RWPE1 (cell line): ENCODE results near the gene EEF1AKMT3.

Experiments used
- CTCF ChIA-PET: fragments of 350-600 bp; sonication (Branson Sonifier 250); formaldehyde crosslinking; extraction: SDS; loops from one replicate; lab custom pipeline; 2021; lab: Yijun Ruan, JAX
- POLR2A ChIA-PET: fragments of 400-600 bp; formaldehyde crosslinking; extraction: SDS; loops from one replicate; lab custom pipeline; 2020; ENCODE audit warnings: antibody characterized with exemption; ENCODE audit not compliant: low non-redundant PET; lab: Yijun Ruan, JAX
- DNase-seq: peaks from one replicate; pipeline ENCODE4 v3.0.0; 2012; ENCODE audit warnings: low spot score
- H3K27ac ChIP-seq: fragments of 450-650 bp; 2 replicates; pipeline ENCODE4 v1.5.1; 2017
- TF ChIP-seq, protein P1 (sequence below): fragments of 450-650 bp; conservative IDR thresholded peaks from 2 replicates; pipeline ENCODE4 v1.5.1; 2017; ENCODE audit warnings: low read depth, mild to moderate bottlenecking

The EEF1AKMT3 gene

DNA sequence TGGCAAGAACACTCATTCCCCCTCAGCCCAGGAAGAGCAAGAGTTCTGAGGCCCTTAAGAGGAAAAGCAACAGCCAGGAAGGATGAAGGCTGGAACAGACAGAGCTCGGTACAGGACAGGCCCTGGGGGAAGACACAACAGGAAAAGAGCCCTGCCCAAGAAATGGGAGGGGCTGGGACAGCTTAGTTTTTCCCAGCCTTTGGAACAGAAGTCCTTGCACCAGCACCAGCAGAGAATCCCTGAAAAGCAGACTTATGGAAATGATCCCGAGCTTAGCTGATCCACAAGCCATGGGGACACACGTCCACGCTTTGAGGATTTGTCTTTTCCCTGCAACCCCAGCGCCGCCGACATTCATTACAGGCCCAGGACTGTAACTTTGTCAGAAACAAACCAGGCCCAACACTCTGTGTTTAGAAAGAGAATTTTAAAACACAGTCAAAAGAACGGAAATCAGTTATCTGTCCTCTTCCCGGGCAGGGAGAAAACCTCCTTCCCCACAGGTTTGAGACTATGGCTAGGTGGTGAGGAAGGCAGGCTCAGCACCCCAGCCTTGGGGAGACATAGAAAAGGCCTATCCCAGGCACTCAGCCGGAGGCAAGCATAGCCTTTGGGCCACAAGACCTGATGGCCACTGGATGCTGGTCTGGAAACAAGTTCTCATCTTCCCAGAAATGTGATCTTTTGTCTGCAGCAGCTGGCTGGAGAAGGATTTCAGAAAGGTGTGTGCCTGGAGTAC is 50.1 kb downstream of the EEF1AKMT3 start:
- POLR2A ChIA-PET: no interaction called here
- peak overlapping the region; percentile 44 for H3K27ac ChIP-seq
- CTCF ChIA-PET: no interaction called here
- TF ChIP-seq, protein P1, sequence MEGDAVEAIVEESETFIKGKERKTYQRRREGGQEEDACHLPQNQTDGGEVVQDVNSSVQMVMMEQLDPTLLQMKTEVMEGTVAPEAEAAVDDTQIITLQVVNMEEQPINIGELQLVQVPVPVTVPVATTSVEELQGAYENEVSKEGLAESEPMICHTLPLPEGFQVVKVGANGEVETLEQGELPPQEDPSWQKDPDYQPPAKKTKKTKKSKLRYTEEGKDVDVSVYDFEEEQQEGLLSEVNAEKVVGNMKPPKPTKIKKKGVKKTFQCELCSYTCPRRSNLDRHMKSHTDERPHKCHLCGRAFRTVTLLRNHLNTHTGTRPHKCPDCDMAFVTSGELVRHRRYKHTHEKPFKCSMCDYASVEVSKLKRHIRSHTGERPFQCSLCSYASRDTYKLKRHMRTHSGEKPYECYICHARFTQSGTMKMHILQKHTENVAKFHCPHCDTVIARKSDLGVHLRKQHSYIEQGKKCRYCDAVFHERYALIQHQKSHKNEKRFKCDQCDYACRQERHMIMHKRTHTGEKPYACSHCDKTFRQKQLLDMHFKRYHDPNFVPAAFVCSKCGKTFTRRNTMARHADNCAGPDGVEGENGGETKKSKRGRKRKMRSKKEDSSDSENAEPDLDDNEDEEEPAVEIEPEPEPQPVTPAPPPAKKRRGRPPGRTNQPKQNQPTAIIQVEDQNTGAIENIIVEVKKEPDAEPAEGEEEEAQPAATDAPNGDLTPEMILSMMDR: no peak
- DNase-seq: no peak

DNA sequence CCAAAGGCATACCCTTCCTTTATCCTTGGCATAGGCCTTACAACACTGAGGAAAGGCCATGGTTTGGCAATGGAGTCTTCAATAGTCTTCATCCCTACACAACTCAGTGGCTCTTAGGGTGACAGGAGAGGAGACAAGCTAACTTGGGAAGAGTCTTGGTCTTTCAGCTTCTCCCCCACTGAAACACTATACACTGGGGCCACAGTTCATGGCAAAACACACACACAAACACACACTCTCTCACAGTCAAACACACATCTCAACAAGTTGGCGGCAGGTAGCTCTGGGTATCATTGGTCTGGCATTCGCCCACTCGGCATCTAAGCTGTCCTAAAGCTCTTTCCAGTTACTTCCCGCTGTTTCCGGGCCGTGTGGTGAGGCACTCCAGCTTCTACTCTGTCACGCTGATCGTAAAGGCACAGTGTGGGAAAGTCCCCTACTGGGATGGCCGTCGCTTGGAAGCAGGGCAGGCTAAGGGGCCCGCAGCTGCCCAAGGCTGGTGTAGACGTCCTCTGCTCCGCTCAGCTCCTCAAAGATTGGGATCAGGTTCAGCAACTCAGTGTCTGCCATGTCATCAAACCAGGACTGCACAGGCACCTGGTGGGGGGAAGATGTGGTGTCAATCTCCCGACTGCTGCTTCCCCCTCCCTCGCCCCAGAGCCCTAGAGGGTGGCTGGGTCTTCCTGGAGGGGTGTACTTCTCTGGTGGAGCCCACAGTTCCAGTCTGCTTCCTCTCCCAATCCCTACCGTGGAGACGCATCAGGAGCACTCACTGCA is 50.9 kb downstream of the EEF1AKMT3 start:
- CTCF ChIA-PET: interaction anchor here (0.6 kb wide), 1 partner anchor 23 kb away, joined by 3 read pairs; no protein-coding TSS in a partner anchor
- H3K27ac ChIP-seq: peak overlapping the region; percentile 44; the same call in 1 of the 2 replicates
- POLR2A ChIA-PET: interaction anchor here (1.2 kb wide), 1 partner anchor 12 kb away, joined by 3 read pairs; no protein-coding TSS in a partner anchor
- DNase-seq: no peak
- TF ChIP-seq, protein P1: no peak

DNA sequence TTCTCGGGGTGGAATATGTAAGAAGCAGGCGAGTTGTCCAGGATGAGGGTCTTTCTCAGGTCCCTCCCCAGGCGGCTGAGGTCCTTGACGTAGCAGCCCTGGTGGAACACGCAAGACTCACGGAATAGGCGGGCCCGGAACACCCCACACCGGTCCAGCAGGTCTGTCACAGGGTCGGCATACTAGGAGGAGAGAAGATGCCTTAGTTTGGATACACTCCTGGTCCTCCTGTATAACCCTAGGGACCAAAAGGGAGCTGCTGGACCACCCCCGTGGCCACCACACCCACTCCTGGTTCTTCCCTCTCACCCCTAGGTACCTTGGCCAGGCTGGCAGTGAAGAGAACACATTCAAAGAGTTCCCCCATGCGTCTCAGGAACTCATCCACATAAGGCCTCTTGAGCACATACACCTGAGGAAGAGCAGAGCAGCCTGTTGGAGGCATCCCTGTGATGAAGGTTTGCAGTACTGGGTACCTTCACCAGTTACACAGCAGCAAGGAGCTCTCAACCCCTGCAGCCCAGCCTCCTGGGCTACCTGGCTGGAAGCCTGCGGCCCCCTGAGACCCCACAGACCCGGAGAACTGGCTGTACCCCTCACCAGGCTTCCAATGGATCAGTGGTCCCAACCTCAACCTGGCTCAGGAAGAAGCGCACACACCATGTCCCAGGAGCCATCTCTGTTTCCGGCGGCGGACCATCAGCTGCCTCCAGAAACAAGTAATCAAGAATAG is 51.7 kb downstream of the EEF1AKMT3 start:
- POLR2A ChIA-PET: interaction anchor here (1.2 kb wide), 1 partner anchor 12 kb away, joined by 3 read pairs; no protein-coding TSS in a partner anchor
- TF ChIP-seq, protein P1: no peak
- DNase-seq: no peak
- CTCF ChIA-PET: interaction anchor here (0.6 to 1.2 kb wide), 4 partner anchors 80 to 709 kb away, joined by 3 to 4 read pairs (median 3); no protein-coding TSS in a partner anchor
- peak overlapping the region; percentile 18; the same call in 1 of the 2 replicates for H3K27ac ChIP-seq

DNA sequence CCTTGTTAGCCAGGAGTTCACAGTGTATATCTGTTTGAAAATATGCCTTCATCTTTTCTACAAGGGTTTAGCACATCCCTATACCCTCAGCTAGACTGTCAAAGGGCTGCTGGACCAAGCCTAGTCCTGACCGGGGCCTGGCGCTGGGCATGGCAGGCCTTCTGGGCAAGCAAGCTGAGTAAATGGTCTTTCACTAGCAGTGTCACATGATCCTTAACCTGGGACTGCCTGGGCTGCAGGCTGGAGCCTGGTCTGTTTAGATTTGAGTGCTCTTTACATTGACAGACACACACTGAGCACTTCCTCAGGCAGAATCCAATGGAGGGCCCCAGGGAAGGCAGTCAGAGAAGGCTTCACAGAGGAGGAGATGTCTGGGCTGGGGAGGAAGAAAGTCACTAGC is 53.0 kb downstream of the EEF1AKMT3 start:
- ChIA-PET CTCF (interaction anchor here (1.1 kb wide), 1 partner anchor 78 kb away, joined by 3 read pairs; no protein-coding TSS in a partner anchor), POLR2A (no interaction called here)
- no peak overlapping the region for H3K27ac ChIP-seq
- TF ChIP-seq, protein P1: no peak
- no peak for DNase-seq

DNA sequence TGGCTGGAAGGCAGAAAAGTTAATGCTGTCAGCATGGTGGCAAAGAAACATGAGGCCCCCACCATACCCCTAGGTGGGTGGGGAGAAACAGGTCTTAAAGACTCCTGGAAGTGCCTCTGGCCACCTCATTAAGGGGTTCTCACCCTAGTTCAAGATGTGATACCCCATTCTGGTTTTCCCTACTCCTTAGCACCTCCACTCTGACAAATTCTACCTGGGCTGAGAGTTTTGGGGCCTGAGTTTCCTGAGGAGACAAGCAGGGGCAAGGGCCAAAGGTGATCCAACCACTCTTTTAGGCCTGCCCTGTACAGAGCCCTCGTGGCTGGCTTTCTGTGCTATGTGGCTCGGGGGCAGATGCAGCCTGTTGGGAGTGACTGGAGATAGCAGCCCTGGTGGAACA is 54.0 kb downstream of the EEF1AKMT3 start:
- TF ChIP-seq, protein P1: no peak

More for the DNA sequence above, 54.0 kb downstream of the EEF1AKMT3 start:
- ChIA-PET POLR2A (no interaction called here), CTCF (interaction anchor here (0.6 kb wide), 1 partner anchor 8 kb away, joined by 3 read pairs; no protein-coding TSS in a partner anchor)
- DNase-seq: no peak
- no peak overlapping the region for H3K27ac ChIP-seq
